Left lobe of liver (tissue), 2 donors: ENCODE results near the gene BICD1. TPM values are rescaled to one million over a fixed set of nuclear protein-coding genes. Genes with fewer than 3 reads are reported as not detected.

Source experiments
- ATAC-seq: fragments of 200-7000 bp; cut with Tn5 transposase; one replicate; pipeline ENCODE4 v1.9.1; 2020; ENCODE audit warnings: mild to moderate bottlenecking, moderate library complexity
- DNase-seq: peaks from one replicate; pipeline ENCODE4 v3.0.0-alpha.2; 2020; ENCODE audit warnings: low spot score
- total RNA-seq: library from RNA; stranded (reverse); gene quantifications from one replicate; pipeline ENCODE4 v1.2.1, GENCODE V29; 2021
- donor health status: DM: no; HTN: no; CAD: no; lungs with moderate emphysema.
- donor health status: DM: no; HTN: yes; CAD: no.

The BICD1 gene
- total RNA-seq, 1 donor from 2014 or later, result 0.91 TPM

- no peak for DNase-seq
- ATAC-seq, result peak; percentile 89
Observed at GRCh38 chr12:32312049-32312670, 205.5 kb downstream of the BICD1 start.

- no peak for DNase-seq
Observed at GRCh38 chr12:32322354-32322753, 215.7 kb downstream of the BICD1 start.

GRCh38 chr12:32331133-32331532, 224.5 kb downstream of the BICD1 start:
- ATAC-seq, result no peak
- DNase-seq, result no peak

More at GRCh38 chr12:32322354-32322753, 215.7 kb downstream of the BICD1 start:
- ATAC-seq, result no peak

GRCh38 chr12:32332446-32332845, 225.8 kb downstream of the BICD1 start:
- ATAC-seq (no peak), DNase-seq (no peak)

- no peak for DNase-seq
- no peak for ATAC-seq
Observed at GRCh38 chr12:32334371-32334777, 227.7 kb downstream of the BICD1 start.

GRCh38 chr12:32336261-32336660, 229.6 kb downstream of the BICD1 start:
- ATAC-seq, result no peak
- no peak for DNase-seq

- DNase-seq (no peak), ATAC-seq (no peak)
Observed at GRCh38 chr12:32343496-32343895, 236.8 kb downstream of the BICD1 start.

- ATAC-seq, result no peak
- no peak for DNase-seq
Observed at GRCh38 chr12:32344047-32344446, 237.4 kb downstream of the BICD1 start.

GRCh38 chr12:32353540-32353939, 246.9 kb downstream of the BICD1 start:
- DNase-seq, result no peak
- ATAC-seq, result no peak

GRCh38 chr12:32357601-32358249, 251.1 kb downstream of the BICD1 start:
- DNase-seq (no peak), ATAC-seq (no peak)

GRCh38 chr12:32360956-32361355, 254.3 kb downstream of the BICD1 start:
- ATAC-seq (no peak), DNase-seq (no peak)

- ATAC-seq (no peak), DNase-seq (no peak)
Observed at GRCh38 chr12:32362892-32363291, 256.2 kb downstream of the BICD1 start.

GRCh38 chr12:32365473-32366064, 258.9 kb downstream of the BICD1 start:
- DNase-seq (peak; percentile 62), ATAC-seq (peak; percentile 94)

GRCh38 chr12:32366714-32367113, 260.1 kb downstream of the BICD1 start:
- no peak for DNase-seq
- peak; percentile 83 for ATAC-seq

- no peak for DNase-seq
- no peak for ATAC-seq
Observed at GRCh38 chr12:32367381-32367780, 260.7 kb downstream of the BICD1 start.

- DNase-seq (no peak), ATAC-seq (no peak)
Observed at GRCh38 chr12:32369202-32369601, 262.6 kb downstream of the BICD1 start.

GRCh38 chr12:32377344-32378055, 270.9 kb downstream of the BICD1 start:
- DNase-seq (no peak), ATAC-seq (no peak)

GRCh38 chr12:32379213-32379612, 272.6 kb downstream of the BICD1 start:
- DNase-seq, result no peak
- peak; percentile 73 for ATAC-seq

- no peak for ATAC-seq
- no peak for DNase-seq
Observed at GRCh38 chr12:32379667-32380066, 273.0 kb downstream of the BICD1 start.

GRCh38 chr12:32382226-32382625, 275.6 kb downstream of the BICD1 start:
- ATAC-seq, result no peak
- DNase-seq, result no peak

GRCh38 chr12:32390572-32391219, 284.0 kb downstream of the BICD1 start:
- DNase-seq (peak; percentile 42), ATAC-seq (peak; percentile 86)
